ENCODE data around the gene SHF. TPM values are rescaled to one million over a fixed set of nuclear protein-coding genes. Genes with fewer than 3 reads are reported as not detected.
"Not testable (repeated sequence)": the region's sequence is repeated elsewhere in the genome, so short reads cannot be mapped to it uniquely, and the experiment has no call there.

SHF gene
- total RNA-seq, 1 experiment from 2014 or later: 56.4 TPM

DNA sequence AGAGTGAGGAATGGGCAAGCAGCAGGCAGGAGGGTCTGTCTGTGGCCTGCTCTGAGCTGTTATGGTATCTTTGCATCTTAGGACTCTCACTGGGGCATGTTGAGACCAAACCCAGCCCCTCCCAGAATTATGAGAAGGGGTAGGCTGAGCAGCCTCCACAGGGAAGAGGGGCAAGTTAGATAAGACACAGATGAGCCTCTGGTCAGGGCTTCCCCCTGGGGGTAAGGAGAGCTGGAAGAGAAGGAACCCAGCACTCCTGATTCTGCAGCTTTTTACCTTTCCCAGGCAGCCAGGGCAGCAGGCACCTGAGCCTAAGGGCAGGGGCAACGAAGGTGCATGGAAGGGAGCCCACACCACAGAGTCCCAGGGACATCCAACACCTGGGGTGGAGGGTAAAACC lies 38.7 kb downstream of the SHF start:
- H3K27me3 ChIP-seq (ENCODE audit: control insufficient read depth, insufficient read depth, low read length): no peaks in the 10 kb centered on the region; the same call in 1 of the 2 replicates
- no peak overlapping the region for H3K4me3 ChIP-seq (ENCODE audit: insufficient read depth, low read depth, low read length)
- no peak for DNase-seq
- H3K36me3 ChIP-seq (replicated peaks; ENCODE audit: control insufficient read depth, insufficient read depth, low read length): no peaks in the 10 kb centered on the region

DNA sequence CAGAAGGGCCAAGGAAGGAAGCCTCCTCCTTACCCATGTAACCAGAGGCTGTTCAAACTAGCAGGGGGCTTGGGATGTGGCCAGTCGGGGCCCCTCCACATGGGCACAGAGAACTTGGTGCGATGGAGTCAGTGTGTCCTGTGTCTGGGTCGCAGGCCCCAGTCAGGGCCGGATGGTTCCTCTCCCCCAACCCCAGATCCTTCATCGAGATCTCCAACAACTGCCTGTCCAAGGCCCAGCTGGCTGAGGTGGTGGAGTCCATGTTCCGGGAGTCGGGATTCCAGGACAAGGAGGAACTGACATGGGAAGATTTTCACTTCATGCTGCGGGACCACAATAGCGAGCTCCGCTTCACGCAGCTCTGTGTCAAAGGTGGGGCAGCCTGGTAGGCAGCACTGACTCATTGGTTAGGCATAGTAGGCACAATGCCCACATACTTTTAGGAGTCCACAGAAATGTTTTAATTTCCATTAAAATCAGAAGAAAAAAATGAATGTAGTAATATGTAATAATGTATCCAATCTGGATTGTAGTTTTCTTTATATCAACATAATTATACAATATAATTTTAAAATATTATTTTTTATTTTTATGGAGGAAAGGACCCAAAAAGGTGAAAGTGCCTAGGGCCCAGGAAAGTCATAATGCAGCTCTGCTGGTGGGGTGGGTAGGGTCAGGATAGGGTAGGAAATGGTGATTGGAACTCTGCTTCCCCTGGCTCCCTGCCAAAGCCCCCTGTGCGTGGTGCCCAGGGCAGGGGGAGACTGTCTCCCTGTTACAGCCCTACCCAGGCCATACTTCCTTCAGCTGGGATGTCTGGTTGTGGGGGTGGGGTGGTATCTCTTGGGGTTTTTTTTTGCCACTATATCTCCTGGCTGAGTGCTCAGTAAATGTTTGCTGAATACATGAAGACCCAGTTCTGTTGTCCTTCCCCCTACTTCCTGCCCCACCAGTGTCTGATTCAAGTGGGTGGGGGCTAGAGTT lies 39.4 kb downstream of the SHF start:
- H3K36me3 ChIP-seq (replicated peaks; ENCODE audit: control insufficient read depth, insufficient read depth, low read length): no peaks in the 10 kb centered on the region

DNA sequence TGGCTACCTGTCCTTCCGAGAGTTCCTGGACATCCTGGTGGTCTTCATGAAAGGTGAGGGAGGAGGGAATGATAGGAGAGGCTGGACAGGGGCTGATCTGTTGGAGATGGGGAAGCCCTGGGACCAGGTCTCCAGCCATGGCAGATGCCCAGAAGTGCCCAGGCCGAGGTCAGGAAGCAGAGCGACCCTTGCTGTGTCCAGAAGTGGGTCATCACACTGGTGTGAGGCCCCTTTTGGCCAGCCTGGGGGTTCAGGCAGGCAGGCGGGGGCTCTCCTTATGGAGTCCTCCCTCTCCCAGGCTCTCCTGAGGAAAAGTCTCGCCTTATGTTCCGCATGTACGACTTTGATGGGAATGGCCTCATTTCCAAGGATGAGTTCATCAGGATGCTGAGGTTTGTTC lies 40.2 kb downstream of the SHF start:
- no peak for DNase-seq
- Histone ChIP-seq H3K36me3 (replicated peaks; ENCODE audit: control insufficient read depth, insufficient read depth, low read length) (no peaks in the 10 kb centered on the region), H3K4me3 (ENCODE audit: insufficient read depth, low read depth, low read length) (no peak overlapping the region), H3K27me3 (ENCODE audit: control insufficient read depth, insufficient read depth, low read length) (no peaks in the 10 kb centered on the region; the same call in 1 of the 2 replicates)

More for the DNA sequence above, 39.4 kb downstream of the SHF start:
- Histone ChIP-seq H3K4me3 (ENCODE audit: insufficient read depth, low read depth, low read length) (no peak overlapping the region), H3K27me3 (ENCODE audit: control insufficient read depth, insufficient read depth, low read length) (no peaks in the 10 kb centered on the region; the same call in 1 of the 2 replicates)
- DNase-seq: no peak

DNA sequence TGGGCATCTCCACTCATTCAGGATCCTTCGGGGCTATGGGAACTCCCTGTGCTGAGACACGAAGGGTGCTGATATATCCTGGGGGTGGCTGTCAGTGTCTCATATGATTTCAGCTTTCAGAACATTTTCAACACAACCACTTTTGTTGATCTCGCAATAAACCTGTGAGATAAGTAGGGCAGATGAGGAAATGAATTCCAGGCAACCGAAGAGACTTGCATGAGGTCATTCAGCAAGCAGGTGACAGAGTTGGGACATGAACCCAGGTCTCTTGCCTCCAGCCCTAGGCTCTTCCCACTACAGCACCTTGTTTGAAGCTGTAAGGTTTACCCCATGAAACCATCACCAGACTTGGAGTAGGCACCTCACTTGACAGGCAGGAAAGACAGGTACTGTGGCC lies 41.4 kb downstream of the SHF start:
- Histone ChIP-seq H3K36me3 (replicated peaks; ENCODE audit: control insufficient read depth, insufficient read depth, low read length) (no peaks in the 10 kb centered on the region), H3K4me3 (ENCODE audit: insufficient read depth, low read depth, low read length) (no peak overlapping the region), H3K27me3 (ENCODE audit: control insufficient read depth, insufficient read depth, low read length) (no peaks in the 10 kb centered on the region; the same call in 1 of the 2 replicates)
- DNase-seq: no peak

DNA sequence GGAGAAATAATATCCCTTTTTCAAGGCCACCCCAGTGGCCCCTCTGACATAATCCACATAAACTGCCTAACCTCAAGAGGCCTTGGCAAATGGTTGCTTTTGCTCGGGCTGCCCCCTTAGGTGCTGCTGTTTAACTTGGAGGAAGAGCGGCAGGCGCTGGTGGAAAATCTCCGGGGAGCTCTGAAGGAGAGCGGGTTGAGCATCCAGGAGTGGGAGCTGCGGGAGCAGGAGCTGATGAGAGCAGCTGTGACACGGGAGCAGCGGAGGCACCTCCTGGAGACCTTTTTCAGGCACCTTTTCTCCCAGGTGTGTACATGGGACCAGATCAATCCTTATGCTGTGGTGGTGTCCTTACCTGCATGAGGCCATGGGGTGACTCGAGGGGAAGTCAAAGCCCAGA lies 43.0 kb downstream of the SHF start:
- Histone ChIP-seq H3K27me3 (ENCODE audit: control insufficient read depth, insufficient read depth, low read length) (no peaks in the 10 kb centered on the region), H3K4me3 (ENCODE audit: insufficient read depth, low read depth, low read length) (no peak overlapping the region), H3K36me3 (replicated peaks; ENCODE audit: control insufficient read depth, insufficient read depth, low read length) (no peaks in the 10 kb centered on the region)
- no peak for DNase-seq

DNA sequence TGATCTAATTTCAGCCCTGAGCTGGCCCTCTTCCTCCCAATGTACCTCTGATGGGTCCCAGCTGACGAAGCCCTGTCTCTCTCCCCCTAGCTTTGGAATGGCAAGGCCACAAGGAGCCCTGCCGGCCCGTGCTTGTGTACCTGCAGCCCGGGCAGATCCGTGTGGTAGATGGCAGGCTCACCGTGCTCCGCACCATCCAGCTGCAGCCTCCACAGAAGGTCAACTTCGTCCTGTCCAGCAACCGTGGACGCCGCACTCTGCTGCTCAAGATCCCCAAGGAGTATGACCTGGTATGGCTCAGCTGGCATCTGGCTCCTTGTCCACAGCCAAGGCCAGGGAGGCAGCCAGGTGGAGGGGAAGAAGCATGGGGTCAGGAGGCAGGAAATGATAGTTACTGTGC lies 43.8 kb downstream of the SHF start:
- no peaks in the 10 kb centered on the region for H3K27me3 ChIP-seq (ENCODE audit: control insufficient read depth, insufficient read depth, low read length)
- no peaks in the 10 kb centered on the region for H3K36me3 ChIP-seq (replicated peaks; ENCODE audit: control insufficient read depth, insufficient read depth, low read length)
- H3K4me3 ChIP-seq (ENCODE audit: insufficient read depth, low read depth, low read length): no peak overlapping the region
- DNase-seq: no peak

DNA sequence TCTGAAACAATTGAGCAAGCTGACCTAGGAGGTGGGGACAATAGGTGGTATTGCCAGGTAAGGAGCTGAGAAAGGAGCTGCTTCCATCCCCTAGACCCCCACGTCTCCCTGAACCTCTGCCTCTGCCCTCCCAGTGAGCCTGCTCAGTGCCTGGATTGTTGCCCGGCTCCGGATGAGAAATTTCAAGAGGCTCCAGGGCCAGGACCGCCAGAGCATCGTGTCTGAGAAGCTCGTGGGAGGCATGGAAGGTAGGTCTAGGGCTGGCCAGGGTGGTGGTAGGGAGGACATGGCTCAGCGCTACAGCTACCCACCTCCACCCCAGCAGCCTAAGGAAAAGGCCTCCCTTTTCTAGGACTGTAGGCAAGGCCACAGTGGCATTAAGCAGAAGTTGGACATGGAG lies 44.7 kb downstream of the SHF start:
- DNase-seq: no peak
- Histone ChIP-seq H3K36me3 (replicated peaks; ENCODE audit: control insufficient read depth, insufficient read depth, low read length) (no peaks in the 10 kb centered on the region), H3K4me3 (ENCODE audit: insufficient read depth, low read depth, low read length) (no peak overlapping the region), H3K27me3 (ENCODE audit: control insufficient read depth, insufficient read depth, low read length) (peaks cover 2% of the 10 kb centered on the region; the same call in 1 of the 2 replicates)

DNA sequence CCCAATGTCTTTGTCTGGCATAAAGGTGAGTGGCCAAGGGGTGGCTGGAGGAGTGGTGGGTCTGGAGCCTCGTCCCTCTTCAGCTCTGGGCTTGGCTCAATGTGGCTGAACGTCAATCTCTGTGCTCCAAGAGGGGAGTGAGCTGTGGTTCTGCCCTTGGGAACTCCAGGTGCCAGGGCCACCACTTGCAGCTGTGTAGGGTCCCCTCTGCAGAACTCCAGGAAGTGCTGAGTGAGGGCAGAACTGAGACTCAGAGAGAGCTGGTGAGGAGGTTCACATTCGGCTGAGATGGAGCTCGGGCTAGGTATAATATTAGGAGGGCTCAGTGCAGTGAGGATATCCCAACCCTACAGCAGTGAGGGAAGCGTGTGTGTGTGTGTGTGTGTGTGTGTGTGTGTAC lies 46.4 kb downstream of the SHF start:
- no peak for DNase-seq
- H3K27me3 ChIP-seq (ENCODE audit: control insufficient read depth, insufficient read depth, low read length): peaks cover 9% of the 10 kb centered on the region
- no peaks in the 10 kb centered on the region for H3K36me3 ChIP-seq (replicated peaks; ENCODE audit: control insufficient read depth, insufficient read depth, low read length)
- no peak overlapping the region for H3K4me3 ChIP-seq (ENCODE audit: insufficient read depth, low read depth, low read length)

DNA sequence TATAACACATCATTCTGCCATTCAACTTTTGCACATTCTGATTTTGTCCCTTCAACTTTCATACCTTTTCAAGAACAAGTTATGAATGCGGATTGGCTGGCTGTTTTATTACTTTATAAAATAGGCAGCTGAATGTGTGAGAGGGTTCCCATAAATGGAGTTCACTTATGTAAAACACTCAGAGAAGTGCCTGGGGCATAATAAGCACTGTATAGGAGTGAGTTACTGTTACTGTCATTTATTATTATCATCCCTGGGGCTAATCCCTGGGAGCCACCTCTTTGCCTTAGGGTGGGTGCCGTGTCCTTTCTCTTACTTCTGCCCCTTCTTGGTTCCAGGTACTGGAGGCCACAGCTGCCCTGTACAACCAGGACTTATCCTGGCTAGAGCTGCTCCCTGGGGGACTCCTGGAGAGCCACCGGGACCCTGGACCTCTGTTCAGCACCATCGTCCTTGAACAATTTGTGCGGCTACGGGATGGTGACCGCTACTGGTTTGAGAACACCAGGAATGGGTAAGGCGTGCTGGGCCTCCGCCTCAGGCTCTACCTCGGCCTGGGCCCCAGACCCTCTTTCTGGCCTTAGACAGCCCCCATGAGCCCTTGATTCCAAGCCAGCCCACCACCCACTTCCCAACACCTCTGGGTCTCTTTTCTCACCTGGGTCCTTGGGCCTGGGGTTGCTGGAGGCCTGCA lies 47.1 kb downstream of the SHF start:
- no peak overlapping the region for H3K4me3 ChIP-seq (ENCODE audit: insufficient read depth, low read depth, low read length)
- H3K36me3 ChIP-seq (replicated peaks; ENCODE audit: control insufficient read depth, insufficient read depth, low read length): no peaks in the 10 kb centered on the region
- no peak for DNase-seq
- peaks cover 15% of the 10 kb centered on the region for H3K27me3 ChIP-seq (ENCODE audit: control insufficient read depth, insufficient read depth, low read length)

DNA sequence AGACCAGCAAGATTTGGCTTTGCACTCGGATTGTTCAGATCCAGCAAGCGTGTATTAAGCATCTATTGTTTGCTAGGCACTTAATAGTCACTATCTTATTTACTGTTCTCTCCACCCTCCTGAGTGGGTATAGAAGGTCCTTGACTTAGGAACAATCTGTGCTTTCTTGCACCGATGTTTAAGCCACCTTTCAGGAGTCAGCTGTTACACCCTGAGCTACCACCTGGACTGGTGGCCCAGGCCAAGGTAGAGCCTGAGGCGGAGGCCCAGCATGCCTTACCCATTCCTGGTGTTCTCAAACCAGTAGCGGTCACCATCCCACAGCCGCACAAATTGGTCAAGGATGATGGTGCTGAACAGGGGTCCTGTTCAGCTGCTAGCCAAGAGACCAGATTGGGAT lies 48.0 kb downstream of the SHF start:
- Histone ChIP-seq H3K4me3 (ENCODE audit: insufficient read depth, low read depth, low read length) (no peak overlapping the region), H3K36me3 (replicated peaks; ENCODE audit: control insufficient read depth, insufficient read depth, low read length) (no peaks in the 10 kb centered on the region), H3K27me3 (ENCODE audit: control insufficient read depth, insufficient read depth, low read length) (peaks cover 22% of the 10 kb centered on the region)
- DNase-seq: no peak

DNA sequence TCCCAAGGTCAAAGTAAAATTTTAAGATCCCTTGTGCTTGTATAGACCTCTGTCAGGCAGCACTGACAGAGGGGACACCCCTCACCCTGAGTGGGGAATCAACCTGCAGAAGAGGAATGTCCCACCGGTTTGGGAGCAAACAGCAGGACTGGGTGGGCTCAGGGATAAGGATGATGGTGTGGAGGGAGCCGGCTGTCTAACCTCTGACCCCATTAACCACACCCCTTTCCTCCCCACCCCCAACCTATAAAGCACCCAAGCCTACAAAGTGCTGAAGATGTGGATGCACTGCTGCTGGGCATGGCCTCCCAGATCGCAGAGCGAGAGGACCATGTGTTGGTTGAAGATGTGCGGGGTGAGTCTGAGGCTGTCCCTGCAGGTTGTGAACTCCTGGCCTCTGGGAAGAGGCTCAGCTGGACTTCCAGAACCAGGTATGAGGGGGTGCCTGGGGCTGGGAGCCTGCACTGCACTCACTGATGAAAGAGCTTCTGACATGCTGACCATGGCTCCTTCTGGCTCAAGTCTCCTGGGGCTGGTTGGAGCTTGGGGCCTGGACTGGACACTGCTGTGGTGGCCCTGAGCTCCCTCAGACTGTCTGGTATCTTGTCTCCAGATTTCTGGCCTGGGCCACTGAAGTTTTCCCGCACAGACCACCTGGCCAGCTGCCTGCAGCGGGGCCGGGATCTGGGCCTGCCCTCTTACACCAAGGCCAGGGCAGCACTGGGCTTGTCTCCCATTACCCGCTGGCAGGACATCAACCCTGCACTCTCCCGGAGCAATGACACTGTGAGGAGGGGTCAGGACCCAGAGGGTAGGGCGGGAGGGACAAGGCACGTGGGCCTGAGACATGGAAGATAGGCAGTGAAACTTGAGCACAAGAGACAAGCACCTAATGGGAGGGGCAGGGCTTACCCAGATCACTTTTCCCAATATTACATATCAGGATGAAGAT lies 48.7 kb downstream of the SHF start:
- peaks cover 29% of the 10 kb centered on the region for H3K27me3 ChIP-seq (ENCODE audit: control insufficient read depth, insufficient read depth, low read length)
- no peaks in the 10 kb centered on the region for H3K36me3 ChIP-seq (replicated peaks; ENCODE audit: control insufficient read depth, insufficient read depth, low read length)
- H3K4me3 ChIP-seq (ENCODE audit: insufficient read depth, low read depth, low read length): no peak overlapping the region
- peak; percentile 43 for DNase-seq

DNA sequence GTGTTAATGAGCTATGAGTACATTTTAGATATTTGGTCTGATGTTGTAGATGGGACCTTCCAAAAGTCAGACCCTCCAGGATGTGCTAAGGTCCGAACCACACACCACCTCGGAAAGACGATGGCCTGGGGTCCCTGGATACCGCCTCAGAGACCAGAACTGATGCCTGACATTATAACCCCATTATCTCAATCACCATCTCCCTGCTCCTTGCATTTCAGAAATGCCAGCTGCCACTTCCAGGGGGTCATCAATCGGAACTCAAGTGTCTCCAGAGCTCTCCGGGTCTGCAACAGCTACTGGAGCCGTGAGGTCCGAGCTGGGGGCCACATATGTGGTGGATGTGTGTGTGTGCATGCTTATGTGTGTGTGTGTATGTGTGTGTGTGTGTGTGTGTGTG lies 50.1 kb downstream of the SHF start:
- H3K36me3 ChIP-seq (replicated peaks; ENCODE audit: control insufficient read depth, insufficient read depth, low read length): no peaks in the 10 kb centered on the region
- DNase-seq: no peak
- peaks cover 43% of the 10 kb centered on the region for H3K27me3 ChIP-seq (ENCODE audit: control insufficient read depth, insufficient read depth, low read length)
- H3K4me3 ChIP-seq (ENCODE audit: insufficient read depth, low read depth, low read length): no peak overlapping the region

DNA sequence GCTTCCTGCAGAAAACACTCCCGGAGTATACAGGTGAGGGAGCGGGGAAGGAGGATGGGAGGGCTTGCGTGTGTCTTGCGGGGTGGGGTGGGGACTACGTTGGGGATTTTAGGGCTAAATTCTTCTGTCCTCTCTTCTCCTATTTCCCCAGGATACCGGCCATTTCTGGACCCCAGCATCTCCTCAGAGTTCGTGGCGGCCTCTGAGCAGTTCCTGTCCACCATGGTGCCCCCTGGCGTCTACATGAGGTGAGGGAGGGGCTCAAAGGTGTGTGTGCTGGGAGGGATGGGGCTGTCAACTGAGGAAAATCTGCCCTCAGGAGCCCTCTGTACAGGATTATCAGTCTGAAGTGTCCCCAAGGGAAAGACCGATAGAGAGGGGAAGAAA lies 51.4 kb downstream of the SHF start:
- no peaks in the 10 kb centered on the region for H3K36me3 ChIP-seq (replicated peaks; ENCODE audit: control insufficient read depth, insufficient read depth, low read length)
- peak; percentile 84 for DNase-seq
- no peak overlapping the region; the same call in 1 of the 2 replicates for H3K4me3 ChIP-seq (ENCODE audit: insufficient read depth, low read depth, low read length)
- peaks cover 56% of the 10 kb centered on the region for H3K27me3 ChIP-seq (ENCODE audit: control insufficient read depth, insufficient read depth, low read length)

DNA sequence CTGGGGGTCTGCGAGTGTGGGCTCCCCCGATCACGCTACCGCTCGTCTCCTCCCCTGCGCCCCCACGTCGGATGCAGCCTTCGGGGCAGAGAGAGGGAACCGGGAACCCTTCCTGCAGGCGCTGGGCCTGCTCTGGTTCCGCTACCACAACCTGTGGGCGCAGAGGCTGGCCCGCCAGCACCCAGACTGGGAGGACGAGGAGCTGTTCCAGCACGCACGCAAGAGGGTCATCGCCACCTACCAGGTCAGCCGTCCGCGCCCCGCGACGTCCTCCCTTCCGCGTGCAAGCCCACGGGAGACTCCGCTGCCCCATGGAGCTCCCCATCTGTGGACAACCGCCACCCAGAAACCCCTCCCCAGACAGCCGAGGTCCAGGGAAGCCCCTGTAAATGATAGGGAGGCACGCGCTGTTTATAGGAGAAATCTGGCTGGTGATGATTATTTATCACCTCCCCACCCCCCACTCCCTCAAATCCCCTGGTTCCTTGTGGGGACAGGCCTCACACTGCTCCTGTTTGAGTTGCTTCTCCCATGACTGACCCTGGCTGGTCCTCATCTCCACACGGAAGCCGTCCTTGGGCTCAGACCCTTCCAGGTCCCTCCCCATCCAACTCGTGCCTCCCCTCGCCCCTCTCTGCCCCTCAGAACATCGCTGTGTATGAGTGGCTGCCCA lies 51.9 kb downstream of the SHF start:
- not testable (repeated sequence) for H3K36me3 ChIP-seq (replicated peaks; ENCODE audit: control insufficient read depth, insufficient read depth, low read length); H3K4me3 ChIP-seq (ENCODE audit: insufficient read depth, low read depth, low read length); DNase-seq
- peaks cover 61% of the 10 kb centered on the region for H3K27me3 ChIP-seq (ENCODE audit: control insufficient read depth, insufficient read depth, low read length)
